A549 (cell line): ENCODE results near the gene CD79B.
"Not testable (repeated sequence)": the region's sequence is repeated elsewhere in the genome, so short reads cannot be mapped to it uniquely, and the experiment has no call there.

ENCODE experiments used
- FOXS1 ChIP-seq: fragments of 250-450 bp; sonication (Bioruptor Pico); IDR thresholded peaks from 2 replicates; pipeline ENCODE4 v1.5.0; 2020; ENCODE audit warnings: mild to moderate bottlenecking, moderate library complexity
- TF ChIP-seq, protein P1 (sequence below): fragments of >200 bp; sonication (Bioruptor Twin); formaldehyde crosslinking; IDR thresholded peaks from 3 replicates; pipeline ENCODE4 v1.5.1; 2016

DNA sequence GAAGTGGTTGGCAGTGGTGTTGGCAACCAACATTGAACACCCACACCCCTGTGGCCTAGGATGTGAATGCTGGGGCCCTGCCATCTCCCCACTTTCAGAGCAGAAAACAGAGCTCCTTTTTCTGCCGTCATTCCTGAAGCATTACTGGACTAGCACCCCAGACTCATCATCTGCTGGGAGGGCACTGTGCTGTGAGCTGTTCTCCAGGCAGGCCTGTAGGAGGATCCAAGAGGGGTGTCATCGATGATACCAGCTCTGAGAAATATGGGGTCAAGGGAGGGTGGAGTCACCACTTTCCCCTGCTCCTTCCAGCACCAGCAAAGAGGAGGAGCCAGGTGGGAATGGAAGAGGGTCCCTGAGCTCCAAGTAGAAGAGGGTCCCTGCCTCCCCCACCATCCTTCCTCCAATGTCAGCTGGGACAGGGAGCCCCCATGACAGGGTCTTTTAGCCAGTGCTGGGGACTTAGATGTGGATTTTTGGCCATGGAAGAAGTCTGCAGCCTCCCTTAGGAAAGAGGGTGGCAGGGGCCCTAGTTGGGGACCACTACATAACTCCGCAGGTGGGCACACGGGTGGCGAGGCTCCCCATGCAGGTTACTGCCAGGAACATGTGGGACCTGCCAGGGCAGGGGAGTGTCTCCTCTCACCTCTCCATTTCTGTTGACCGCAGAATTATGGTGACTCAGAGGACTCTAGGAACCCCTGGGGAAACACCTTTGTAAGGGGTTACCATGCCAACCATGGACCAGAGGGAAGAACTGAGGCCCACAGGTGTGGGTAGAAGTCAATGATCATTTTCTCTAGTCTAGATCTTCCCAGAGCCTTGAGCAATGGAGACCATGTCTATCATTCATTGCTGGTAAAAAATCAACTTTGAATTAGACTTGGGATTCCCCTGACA is 33.0 kb downstream of the CD79B start:
- TF ChIP-seq, protein P1, sequence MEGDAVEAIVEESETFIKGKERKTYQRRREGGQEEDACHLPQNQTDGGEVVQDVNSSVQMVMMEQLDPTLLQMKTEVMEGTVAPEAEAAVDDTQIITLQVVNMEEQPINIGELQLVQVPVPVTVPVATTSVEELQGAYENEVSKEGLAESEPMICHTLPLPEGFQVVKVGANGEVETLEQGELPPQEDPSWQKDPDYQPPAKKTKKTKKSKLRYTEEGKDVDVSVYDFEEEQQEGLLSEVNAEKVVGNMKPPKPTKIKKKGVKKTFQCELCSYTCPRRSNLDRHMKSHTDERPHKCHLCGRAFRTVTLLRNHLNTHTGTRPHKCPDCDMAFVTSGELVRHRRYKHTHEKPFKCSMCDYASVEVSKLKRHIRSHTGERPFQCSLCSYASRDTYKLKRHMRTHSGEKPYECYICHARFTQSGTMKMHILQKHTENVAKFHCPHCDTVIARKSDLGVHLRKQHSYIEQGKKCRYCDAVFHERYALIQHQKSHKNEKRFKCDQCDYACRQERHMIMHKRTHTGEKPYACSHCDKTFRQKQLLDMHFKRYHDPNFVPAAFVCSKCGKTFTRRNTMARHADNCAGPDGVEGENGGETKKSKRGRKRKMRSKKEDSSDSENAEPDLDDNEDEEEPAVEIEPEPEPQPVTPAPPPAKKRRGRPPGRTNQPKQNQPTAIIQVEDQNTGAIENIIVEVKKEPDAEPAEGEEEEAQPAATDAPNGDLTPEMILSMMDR, result not testable (repeated sequence)
- TF ChIP-seq FOXS1 (CRISPR knock-in tag), result not testable (repeated sequence)
